ENCODE results near the gene PPRC1.

PPRC1 gene

DNA sequence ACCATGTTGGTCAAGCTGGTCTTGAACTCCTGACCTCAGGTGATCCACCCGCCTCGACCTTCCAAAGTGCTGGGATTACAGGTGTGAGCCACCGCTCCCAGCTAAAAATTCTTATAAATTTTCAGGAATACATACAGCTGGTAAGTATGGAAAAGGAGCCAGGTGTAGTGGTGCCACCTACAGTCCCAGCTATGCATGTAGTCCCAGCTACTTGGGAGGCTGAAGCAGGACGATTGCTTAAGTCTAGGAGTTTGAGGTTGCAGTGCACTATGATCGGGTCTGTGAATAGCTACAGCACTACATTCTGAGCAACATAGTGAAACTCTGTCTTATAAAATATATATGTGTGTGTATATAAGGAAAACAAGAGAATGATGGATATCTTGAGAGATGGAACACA lies 31.7 kb upstream of the PPRC1 start:
- DNase-seq (ENCODE audit: low read depth, low spot score), result no peak
- H3K36me3 ChIP-seq (ENCODE audit: insufficient read depth, insufficient read length, low read length), result peaks cover 31% of the 10 kb centered on the region
- H3K9me3 ChIP-seq (ENCODE audit: insufficient read depth, low read length), result no peaks in the 10 kb centered on the region
- no peak overlapping the region for H3K9ac ChIP-seq (ENCODE audit: insufficient read length, low read depth)
- TF ChIP-seq ZNF274 (IDR thresholded peaks at IDR 0.05; ENCODE audit: low read depth, low read length) (no peak), SUZ12 (IDR thresholded peaks at IDR 0.05; ENCODE audit: extremely low read depth, insufficient read depth, insufficient read length) (no peak), YY1 (IDR thresholded peaks at IDR 0.05; ENCODE audit: insufficient read depth, insufficient read length) (no peak)
- no peaks in the 10 kb centered on the region for H3K4me1 ChIP-seq (ENCODE audit: insufficient read depth, insufficient read length)
- H3K27me3 ChIP-seq (ENCODE audit: insufficient read depth, insufficient read length), result no peaks in the 10 kb centered on the region
- no peak overlapping the region for H3K4me3 ChIP-seq (ENCODE audit: insufficient read length, low read depth)

DNA sequence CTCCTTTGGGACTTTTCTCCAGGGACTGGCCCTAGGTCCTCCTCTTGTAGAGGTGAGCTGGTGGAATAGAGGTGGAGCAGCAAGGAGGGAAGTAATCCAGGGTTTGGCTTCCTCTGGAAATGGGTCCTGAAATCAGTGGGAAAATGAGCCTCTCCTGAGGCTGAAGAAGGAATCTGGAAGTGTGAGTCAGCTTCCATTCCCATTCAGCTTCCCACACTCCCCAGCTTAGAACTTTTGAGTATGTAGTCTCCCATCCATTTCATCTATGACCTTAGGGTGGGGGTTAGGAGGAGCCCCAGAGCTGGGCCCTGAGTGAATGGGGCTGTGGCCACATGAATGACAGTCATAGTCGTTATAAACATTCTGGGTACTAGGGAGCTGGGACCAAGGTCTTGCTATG lies 30.4 kb upstream of the PPRC1 start:
- no peak for DNase-seq (ENCODE audit: low read depth, low spot score)
- H3K36me3 ChIP-seq (ENCODE audit: insufficient read depth, insufficient read length, low read length), result peaks cover 40% of the 10 kb centered on the region
- no peak for TF ChIP-seq ZNF274 (IDR thresholded peaks at IDR 0.05; ENCODE audit: low read depth, low read length)
- TF ChIP-seq YY1 (IDR thresholded peaks at IDR 0.05; ENCODE audit: insufficient read depth, insufficient read length), result no peak
- no peak for TF ChIP-seq SUZ12 (IDR thresholded peaks at IDR 0.05; ENCODE audit: extremely low read depth, insufficient read depth, insufficient read length)
- H3K9ac ChIP-seq (ENCODE audit: insufficient read length, low read depth), result no peak overlapping the region
- no peaks in the 10 kb centered on the region for H3K9me3 ChIP-seq (ENCODE audit: insufficient read depth, low read length)
- no peaks in the 10 kb centered on the region for H3K27me3 ChIP-seq (ENCODE audit: insufficient read depth, insufficient read length)
- peaks cover 5% of the 10 kb centered on the region for H3K4me1 ChIP-seq (ENCODE audit: insufficient read depth, insufficient read length)
- H3K4me3 ChIP-seq (ENCODE audit: insufficient read length, low read depth), result no peak overlapping the region

DNA sequence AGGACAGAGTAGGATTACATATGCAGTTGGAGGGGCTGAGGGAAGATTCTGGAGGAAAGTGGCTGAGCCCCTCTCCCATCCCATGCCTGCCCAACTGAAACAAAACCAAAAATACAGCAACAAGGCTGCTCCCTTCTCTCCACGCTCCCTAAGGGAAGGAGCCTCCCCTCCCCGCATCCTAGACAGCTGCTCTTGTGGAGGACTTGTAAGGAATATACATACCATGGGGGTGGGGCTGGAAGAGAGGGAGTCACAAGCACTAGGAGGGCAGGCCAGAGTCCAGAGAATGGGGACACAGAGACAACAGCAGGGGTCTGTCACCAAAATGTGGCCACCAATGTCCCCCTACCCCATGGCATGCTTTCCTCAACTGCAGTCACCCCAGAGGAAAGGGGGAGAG lies 25.8 kb upstream of the PPRC1 start:
- no peaks in the 10 kb centered on the region for H3K27me3 ChIP-seq (ENCODE audit: insufficient read depth, insufficient read length)
- no peak overlapping the region for H3K4me3 ChIP-seq (ENCODE audit: insufficient read length, low read depth)
- no peaks in the 10 kb centered on the region for H3K9me3 ChIP-seq (ENCODE audit: insufficient read depth, low read length)
- TF ChIP-seq SUZ12 (IDR thresholded peaks at IDR 0.05; ENCODE audit: extremely low read depth, insufficient read depth, insufficient read length), result no peak
- TF ChIP-seq YY1 (IDR thresholded peaks at IDR 0.05; ENCODE audit: insufficient read depth, insufficient read length), result no peak
- TF ChIP-seq ZNF274 (IDR thresholded peaks at IDR 0.05; ENCODE audit: low read depth, low read length), result no peak
- H3K9ac ChIP-seq (ENCODE audit: insufficient read length, low read depth), result no peak overlapping the region
- H3K36me3 ChIP-seq (ENCODE audit: insufficient read depth, insufficient read length, low read length), result peaks cover 80% of the 10 kb centered on the region
- DNase-seq (ENCODE audit: low read depth, low spot score), result no peak
- H3K4me1 ChIP-seq (ENCODE audit: insufficient read depth, insufficient read length), result peaks cover 9% of the 10 kb centered on the region

DNA sequence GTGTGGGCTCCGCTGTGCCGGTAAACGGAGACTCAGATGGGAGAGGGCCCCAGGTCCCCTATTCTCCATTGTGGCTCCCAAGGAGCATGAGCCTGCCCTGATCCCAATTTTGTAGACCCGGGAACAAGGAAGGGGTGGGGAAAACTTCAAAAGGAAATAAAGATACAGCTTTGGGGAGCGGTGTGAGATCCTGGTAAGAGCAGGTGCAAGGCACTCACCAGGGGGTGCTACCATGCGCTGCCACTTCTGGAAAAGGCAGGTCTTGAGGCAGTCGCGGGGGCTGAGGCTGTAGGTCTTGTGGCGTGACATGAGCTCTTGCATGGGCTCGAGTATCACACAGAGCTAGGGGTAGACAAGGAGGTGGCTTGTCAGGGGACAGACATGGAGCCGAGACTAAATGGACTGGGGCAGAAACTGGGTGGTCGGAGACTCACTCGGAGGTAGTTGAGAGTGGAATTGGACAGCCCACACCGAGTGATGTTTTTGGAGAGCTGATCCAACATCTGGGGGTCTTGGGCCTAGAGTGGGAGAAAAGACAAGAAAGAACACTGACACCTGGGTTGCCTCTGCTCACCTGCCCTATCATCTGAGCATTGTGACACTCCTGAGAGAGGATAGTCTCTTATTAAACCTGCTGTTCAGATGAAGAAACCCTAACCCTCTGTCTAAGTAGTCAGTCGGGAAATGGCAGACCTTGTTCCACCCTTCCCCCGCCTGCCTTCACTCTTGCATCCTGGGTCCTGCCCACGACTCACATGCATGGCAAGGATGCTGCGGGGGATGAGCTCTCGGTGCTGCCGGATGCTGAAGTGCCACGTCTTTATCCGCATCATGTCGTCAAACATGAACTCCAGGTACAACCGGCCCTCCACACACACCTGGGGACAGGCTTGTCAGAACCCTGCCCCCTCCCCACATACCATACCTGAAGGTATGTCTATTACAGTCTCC lies 23.4 kb upstream of the PPRC1 start:
- Histone ChIP-seq H3K9ac (ENCODE audit: insufficient read length, low read depth) (no peak overlapping the region), H3K27me3 (ENCODE audit: insufficient read depth, insufficient read length) (no peaks in the 10 kb centered on the region), H3K4me3 (ENCODE audit: insufficient read length, low read depth) (no peak overlapping the region), H3K4me1 (ENCODE audit: insufficient read depth, insufficient read length) (peaks cover 13% of the 10 kb centered on the region), H3K36me3 (ENCODE audit: insufficient read depth, insufficient read length, low read length) (peaks cover 73% of the 10 kb centered on the region), H3K9me3 (ENCODE audit: insufficient read depth, low read length) (no peaks in the 10 kb centered on the region)
- TF ChIP-seq YY1 (IDR thresholded peaks at IDR 0.05; ENCODE audit: insufficient read depth, insufficient read length), result no peak
- TF ChIP-seq ZNF274 (IDR thresholded peaks at IDR 0.05; ENCODE audit: low read depth, low read length), result no peak
- TF ChIP-seq SUZ12 (IDR thresholded peaks at IDR 0.05; ENCODE audit: extremely low read depth, insufficient read depth, insufficient read length), result no peak
- no peak for DNase-seq (ENCODE audit: low read depth, low spot score)

DNA sequence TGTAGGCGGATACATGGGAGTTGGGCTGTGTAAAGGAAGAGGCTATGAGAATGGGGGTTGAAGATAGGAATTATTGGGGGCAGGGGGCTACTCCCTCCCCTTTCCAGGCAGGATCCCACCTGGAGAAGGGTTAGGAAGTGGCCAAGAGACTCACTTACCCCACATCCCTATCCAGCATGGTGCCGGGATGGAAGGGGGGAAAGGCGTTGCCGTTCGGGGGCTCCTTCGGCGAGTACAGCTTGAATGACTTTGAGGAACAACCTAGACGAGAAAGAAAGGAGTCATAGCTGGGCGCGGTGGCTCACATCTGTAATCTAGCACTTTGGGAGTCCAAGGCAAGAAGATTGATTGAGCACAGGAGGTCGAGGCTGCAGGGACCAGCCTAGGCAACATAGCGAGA lies 21.6 kb upstream of the PPRC1 start:
- Histone ChIP-seq H3K4me1 (ENCODE audit: insufficient read depth, insufficient read length) (peaks cover 13% of the 10 kb centered on the region), H3K36me3 (ENCODE audit: insufficient read depth, insufficient read length, low read length) (peaks cover 63% of the 10 kb centered on the region), H3K9ac (ENCODE audit: insufficient read length, low read depth) (no peak overlapping the region), H3K9me3 (ENCODE audit: insufficient read depth, low read length) (no peaks in the 10 kb centered on the region), H3K4me3 (ENCODE audit: insufficient read length, low read depth) (no peak overlapping the region), H3K27me3 (ENCODE audit: insufficient read depth, insufficient read length) (no peaks in the 10 kb centered on the region)
- DNase-seq (ENCODE audit: low read depth, low spot score), result no peak
- TF ChIP-seq YY1 (IDR thresholded peaks at IDR 0.05; ENCODE audit: insufficient read depth, insufficient read length) (no peak), ZNF274 (IDR thresholded peaks at IDR 0.05; ENCODE audit: low read depth, low read length) (no peak), SUZ12 (IDR thresholded peaks at IDR 0.05; ENCODE audit: extremely low read depth, insufficient read depth, insufficient read length) (no peak)

DNA sequence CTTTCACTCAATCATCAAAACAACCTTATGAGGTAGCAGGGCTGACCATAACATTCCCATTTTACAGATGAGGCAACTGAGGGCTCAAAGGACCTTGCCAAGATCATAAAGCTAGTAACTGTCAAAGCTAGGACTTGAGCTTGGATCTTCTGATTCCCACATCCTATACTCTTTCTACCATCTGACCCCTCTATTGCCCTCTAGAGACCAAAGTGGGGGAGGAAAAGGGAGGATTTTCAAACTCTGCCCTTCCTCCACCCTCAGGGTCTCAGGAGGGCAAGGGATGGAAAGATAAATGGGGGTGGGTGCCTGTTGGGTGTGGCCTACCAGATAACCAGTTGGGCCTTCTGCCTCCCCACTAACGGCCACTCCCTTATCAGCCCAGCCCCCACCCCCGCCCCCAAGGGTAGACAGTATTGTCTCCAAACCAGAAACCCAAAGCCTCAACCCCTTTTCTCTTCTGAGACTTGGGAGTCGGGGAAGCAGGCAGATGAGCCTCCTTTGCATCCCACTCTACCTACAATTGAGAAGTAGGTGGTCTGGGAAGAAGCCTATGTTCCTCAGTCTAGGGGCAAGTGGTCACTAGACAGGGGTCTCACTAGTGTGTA lies 20.5 kb upstream of the PPRC1 start:
- DNase-seq (ENCODE audit: low read depth, low spot score), result no peak
- H3K9ac ChIP-seq (ENCODE audit: insufficient read length, low read depth), result peak overlapping the region; percentile 44
- peak overlapping the region; percentile 66 for H3K4me3 ChIP-seq (ENCODE audit: insufficient read length, low read depth)

More for the DNA sequence above, 20.5 kb upstream of the PPRC1 start:
- TF ChIP-seq SUZ12 (IDR thresholded peaks at IDR 0.05; ENCODE audit: extremely low read depth, insufficient read depth, insufficient read length) (no peak), ZNF274 (IDR thresholded peaks at IDR 0.05; ENCODE audit: low read depth, low read length) (no peak), YY1 (IDR thresholded peaks at IDR 0.05; ENCODE audit: insufficient read depth, insufficient read length) (no peak)
- Histone ChIP-seq H3K4me1 (ENCODE audit: insufficient read depth, insufficient read length) (peaks cover 8% of the 10 kb centered on the region), H3K36me3 (ENCODE audit: insufficient read depth, insufficient read length, low read length) (peaks cover 55% of the 10 kb centered on the region), H3K9me3 (ENCODE audit: insufficient read depth, low read length) (no peaks in the 10 kb centered on the region), H3K27me3 (ENCODE audit: insufficient read depth, insufficient read length) (no peaks in the 10 kb centered on the region)
